Esophagus muscularis mucosa (tissue), 4 donors: ENCODE results near the gene RPL13.

Experiments
- CTCF ChIP-seq, 3 experiments: fragments of 200-600 bp in 2 of 3; fragments of 450-650 bp in 1 of 3; sonication (generic) in 2 of 3; IDR thresholded peaks; one replicate each; pipeline ENCODE4 v1.5.1; 2017 to 2019; ENCODE audit warnings: antibody characterized with exemption in 3 of 3, mild to moderate bottlenecking in 2 of 3, moderate library complexity in 1 of 3
- EP300 ChIP-seq: sonication (generic); formaldehyde crosslinking; IDR thresholded peaks from one replicate; pipeline ENCODE4 v1.6.1; 2017; ENCODE audit warnings: antibody characterized with exemption
- POLR2AphosphoS5 ChIP-seq, 2 donors: sonication (generic); formaldehyde crosslinking; IDR thresholded peaks; one replicate each; pipeline ENCODE4 v1.6.1; 2017; ENCODE audit warnings: antibody characterized with exemption in 2 of 2

- TF ChIP-seq CTCF (IDR thresholded peaks at IDR 0.05), result no peak
- no peak for TF ChIP-seq POLR2AphosphoS5 (IDR thresholded peaks at IDR 0.05)
- TF ChIP-seq EP300, result no peak
These were observed 35.7 kb downstream of the RPL13 start for GRCh38 chr16:89596061-89596689.
